ENCODE data around the gene ZBTB4.

ZBTB4 gene

GRCh38 chr17:7431231-7431630 lies 48.2 kb downstream of the ZBTB4 start:
- Histone ChIP-seq H4K20me1 (ENCODE audit: insufficient read depth, low read length) (no peaks in the 10 kb centered on the region), H3K4me2 (ENCODE audit: low read length) (no peak overlapping the region), H3K79me2 (ENCODE audit: low read length) (no peaks in the 10 kb centered on the region), H3K9ac (ENCODE audit: low read length) (no peak overlapping the region), H3K9me3 (ENCODE audit: insufficient read depth, low read length) (no peaks in the 10 kb centered on the region), H3K36me3 (replicated peaks; ENCODE audit: low read depth, low read length) (no peaks in the 10 kb centered on the region), H3K4me3 (ENCODE audit: low read length) (no peak overlapping the region), H3K4me1 (ENCODE audit: low read length) (peaks cover 3% of the 10 kb centered on the region), H3K27ac (ENCODE audit: low read length) (no peak overlapping the region), H3K27me3 (ENCODE audit: low read depth, low read length) (no peaks in the 10 kb centered on the region), H2AFZ (ENCODE audit: low read depth, low read length) (no peak overlapping the region)
- TF ChIP-seq CTCF (IDR thresholded peaks at IDR 0.05; ENCODE audit: low read depth, low read length) (no peak), EZH2phosphoT487 (IDR thresholded peaks at IDR 0.05; ENCODE audit: low read depth) (no peak)

- Histone ChIP-seq H3K79me2 (ENCODE audit: low read length) (no peaks in the 10 kb centered on the region), H4K20me1 (ENCODE audit: insufficient read depth, low read length) (no peaks in the 10 kb centered on the region), H3K27me3 (ENCODE audit: low read depth, low read length) (no peaks in the 10 kb centered on the region), H3K4me2 (ENCODE audit: low read length) (no peak overlapping the region), H3K36me3 (replicated peaks; ENCODE audit: low read depth, low read length) (no peaks in the 10 kb centered on the region), H3K4me1 (ENCODE audit: low read length) (no peaks in the 10 kb centered on the region), H3K4me3 (ENCODE audit: low read length) (no peak overlapping the region), H3K9me3 (ENCODE audit: insufficient read depth, low read length) (no peaks in the 10 kb centered on the region), H3K9ac (ENCODE audit: low read length) (no peak overlapping the region), H2AFZ (ENCODE audit: low read depth, low read length) (no peak overlapping the region), H3K27ac (ENCODE audit: low read length) (no peak overlapping the region)
- TF ChIP-seq CTCF (IDR thresholded peaks at IDR 0.05; ENCODE audit: low read depth, low read length) (no peak), EZH2phosphoT487 (IDR thresholded peaks at IDR 0.05; ENCODE audit: low read depth) (no peak)
Measured at GRCh38 chr17:7429722-7430121, 49.7 kb downstream of the ZBTB4 start.

- no peak within 1 kb of the TSS for H3K4me2 ChIP-seq (ENCODE audit: low read length)
- no peak within 1 kb of the TSS for H2AFZ ChIP-seq (ENCODE audit: low read depth, low read length)
- no peaks in the 10 kb centered on the region for H3K27me3 ChIP-seq (ENCODE audit: low read depth, low read length)
- no peaks in the 10 kb centered on the region for H3K79me2 ChIP-seq (ENCODE audit: low read length)
- H3K9ac ChIP-seq (ENCODE audit: low read length) = no peak within 1 kb of the TSS
- no peaks in the 10 kb centered on the region for H4K20me1 ChIP-seq (ENCODE audit: insufficient read depth, low read length)
- TF ChIP-seq CTCF (IDR thresholded peaks at IDR 0.05; ENCODE audit: low read depth, low read length) (no peak), EZH2phosphoT487 (IDR thresholded peaks at IDR 0.05; ENCODE audit: low read depth) (no peak)
- no peak within 1 kb of the TSS for H3K4me3 ChIP-seq (ENCODE audit: low read length)
- no peak within 1 kb of the TSS for H3K27ac ChIP-seq (ENCODE audit: low read length)
- H3K36me3 ChIP-seq (replicated peaks; ENCODE audit: low read depth, low read length) = no peaks in the 10 kb centered on the region
- H3K9me3 ChIP-seq (ENCODE audit: insufficient read depth, low read length) = no peaks in the 10 kb centered on the region
- H3K4me1 ChIP-seq (ENCODE audit: low read length) = no peaks in the 10 kb centered on the region
Measured at GRCh38 chr17:7428557-7428956, 50.9 kb downstream of the ZBTB4 start, which contains the start of gene SPEM3. SPEM3 (plus strand) TSS chr17:7428857; CDS start chr17:7428903, 46 bp downstream.

- Histone ChIP-seq H3K79me2 (ENCODE audit: low read length) (no peaks in the 10 kb centered on the region), H2AFZ (ENCODE audit: low read depth, low read length) (no peak overlapping the region), H3K9me3 (ENCODE audit: insufficient read depth, low read length) (no peaks in the 10 kb centered on the region), H4K20me1 (ENCODE audit: insufficient read depth, low read length) (no peaks in the 10 kb centered on the region), H3K36me3 (replicated peaks; ENCODE audit: low read depth, low read length) (no peaks in the 10 kb centered on the region), H3K27me3 (ENCODE audit: low read depth, low read length) (no peaks in the 10 kb centered on the region), H3K4me2 (ENCODE audit: low read length) (no peak overlapping the region), H3K4me1 (ENCODE audit: low read length) (no peaks in the 10 kb centered on the region), H3K27ac (ENCODE audit: low read length) (no peak overlapping the region), H3K4me3 (ENCODE audit: low read length) (no peak overlapping the region), H3K9ac (ENCODE audit: low read length) (no peak overlapping the region)
- TF ChIP-seq EZH2phosphoT487 (IDR thresholded peaks at IDR 0.05; ENCODE audit: low read depth) (no peak), CTCF (IDR thresholded peaks at IDR 0.05; ENCODE audit: low read depth, low read length) (no peak)
Measured at GRCh38 chr17:7427549-7427948, 51.9 kb downstream of the ZBTB4 start.
